ENCODE results near the gene RASGRP1.
"Not testable (repeated sequence)": the region's sequence is repeated elsewhere in the genome, so short reads cannot be mapped to it uniquely, and the experiment has no call there.

The RASGRP1 gene

GRCh38 chr15:38564557-38565286, at the start of gene RASGRP1:
Gene RASGRP1 (minus strand): TSS chr15:38564814. CDS start chr15:38564628, 186 bp downstream.
- DNase-seq: peak in 1 of 2 experiments; percentile 21

GRCh38 chr15:38613085-38613484, 48.5 kb upstream of the RASGRP1 start:
- DNase-seq: no peak

- DNase-seq: no peak
Measured at GRCh38 chr15:38612159-38612863, 47.7 kb upstream of the RASGRP1 start.

- no peak for DNase-seq
Measured at GRCh38 chr15:38611228-38611627, 46.6 kb upstream of the RASGRP1 start.

DNA sequence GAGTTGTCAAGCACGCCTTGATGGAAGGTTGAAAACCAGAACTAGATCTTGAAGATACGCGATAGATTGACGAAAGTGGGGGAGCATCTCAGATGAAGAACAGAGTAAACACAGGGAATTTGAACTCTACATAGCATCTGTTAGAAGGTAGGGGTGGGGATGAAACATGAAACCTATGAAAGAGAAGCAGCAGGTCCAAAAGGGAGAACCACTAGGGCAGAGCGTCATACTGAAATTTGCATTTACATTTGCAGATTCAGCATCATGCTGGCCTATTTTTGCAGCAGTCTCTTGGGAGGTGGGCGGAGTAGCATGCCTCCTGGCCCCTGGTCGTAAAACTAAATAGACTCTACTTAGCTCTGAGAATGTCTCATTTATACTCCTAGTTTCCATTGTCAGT, 46.1 kb upstream of the RASGRP1 start:
- DNase-seq: no peak

DNA sequence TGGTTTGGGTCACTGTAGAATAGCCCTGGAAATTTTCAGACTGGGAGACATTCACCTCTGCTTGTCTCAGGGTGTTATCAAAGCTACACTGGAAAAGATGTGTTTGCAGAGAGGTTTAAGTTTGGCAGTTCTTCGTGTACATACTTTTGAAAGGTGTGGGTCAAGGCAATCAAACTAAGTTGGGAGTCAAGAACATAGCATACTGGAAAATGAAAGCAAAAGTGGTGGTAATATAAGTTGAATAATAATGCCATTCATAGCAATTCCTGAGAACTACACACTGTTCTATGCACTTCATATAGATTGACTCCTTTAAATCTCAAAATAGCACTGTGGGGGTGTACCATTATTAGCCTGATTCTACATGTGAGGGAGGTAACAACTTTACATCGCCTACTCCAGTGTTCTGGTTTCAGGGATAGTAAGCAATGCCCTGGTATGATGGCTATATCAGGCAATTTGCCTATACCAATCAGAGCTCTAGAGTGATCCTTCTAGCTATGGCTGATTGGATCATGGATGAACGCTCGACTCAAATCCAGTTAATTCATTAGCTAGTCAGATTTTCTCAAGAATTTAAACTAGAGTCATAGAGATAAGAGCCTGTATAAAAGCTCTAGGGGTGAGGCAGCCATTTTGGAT, 44.6 kb upstream of the RASGRP1 start:
- DNase-seq: no peak

- DNase-seq: no peak
Measured at GRCh38 chr15:38608682-38609081, 44.1 kb upstream of the RASGRP1 start.

GRCh38 chr15:38605744-38606143, 41.1 kb upstream of the RASGRP1 start:
- no peak for DNase-seq

DNA sequence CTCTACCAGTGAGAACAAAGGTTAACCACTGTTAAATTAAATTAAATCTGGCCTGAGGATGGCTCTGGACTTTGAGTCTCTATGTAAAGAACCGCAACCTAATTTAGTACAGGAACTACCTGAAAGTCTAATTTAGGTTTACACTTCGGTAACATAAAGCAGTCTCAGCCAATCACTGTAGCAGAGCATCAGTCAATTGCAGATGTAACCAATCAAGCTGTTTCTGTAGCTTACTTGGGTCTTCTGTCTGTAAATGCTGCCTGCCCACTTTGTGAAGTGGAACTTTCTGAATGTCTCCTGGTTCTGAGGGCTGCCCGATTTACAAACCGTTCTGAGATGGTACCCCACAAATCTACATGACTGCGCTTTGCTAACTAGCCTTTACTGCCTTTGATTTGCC, 39.1 kb upstream of the RASGRP1 start:
- no peak for DNase-seq

DNA sequence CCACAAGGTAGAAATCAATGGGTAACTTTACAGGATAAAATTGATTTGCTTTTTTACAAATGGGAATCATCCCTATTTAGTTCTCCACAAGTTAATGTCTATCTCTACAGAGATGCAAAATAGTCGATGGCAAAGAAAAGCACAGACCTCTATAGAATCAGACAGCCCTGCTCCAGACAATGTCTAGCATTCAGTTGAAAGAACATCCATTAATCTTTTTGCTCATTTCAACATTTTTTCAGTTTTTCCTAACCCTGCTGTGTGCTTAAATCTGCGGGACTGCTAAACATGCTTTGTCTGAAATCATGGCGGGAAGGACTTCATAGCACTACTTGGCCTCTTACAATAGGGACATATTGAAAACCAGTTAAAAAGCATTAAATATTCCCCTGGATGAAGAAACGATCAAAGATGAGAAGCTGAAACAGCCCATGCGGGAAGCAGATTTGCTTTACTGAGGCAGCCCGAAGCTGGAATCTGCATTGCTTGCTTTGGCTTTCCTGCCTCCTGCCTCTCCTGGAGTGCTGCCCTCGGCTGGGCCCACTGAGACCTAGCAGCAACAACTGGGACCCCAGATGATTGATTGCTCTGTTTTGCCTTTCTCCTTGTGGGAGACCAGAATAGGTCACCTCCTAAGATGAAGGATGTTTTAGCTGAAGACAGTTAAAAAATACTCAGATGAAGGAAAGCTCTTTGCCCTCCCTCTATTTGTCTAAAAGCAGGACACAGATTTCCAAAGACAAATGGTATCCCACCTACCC, 38.5 kb upstream of the RASGRP1 start:
- no peak for DNase-seq

- DNase-seq: no peak
Measured at GRCh38 chr15:38600236-38600635, 35.6 kb upstream of the RASGRP1 start.

DNA sequence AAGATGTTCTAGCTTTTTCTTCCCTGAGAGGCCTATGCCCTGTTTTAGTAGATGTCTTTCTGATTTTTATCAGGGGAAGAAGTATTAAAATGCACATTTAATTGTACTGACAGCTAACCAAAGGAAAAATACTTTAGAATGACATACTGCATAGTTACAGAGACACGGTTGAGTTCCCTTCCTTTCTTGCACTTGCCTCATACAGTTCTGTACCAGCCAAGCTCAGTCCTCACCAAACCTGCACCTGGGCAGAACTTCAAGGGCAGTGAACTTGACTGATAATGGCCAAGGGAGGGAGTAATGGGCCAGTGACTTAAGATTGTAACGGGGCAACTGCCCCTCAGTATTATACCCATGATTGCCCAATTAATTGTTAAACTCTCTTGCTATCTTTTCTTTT, 34.1 kb upstream of the RASGRP1 start:
- no peak for DNase-seq

GRCh38 chr15:38597219-38597800, 32.7 kb upstream of the RASGRP1 start:
- no peak for DNase-seq

DNA sequence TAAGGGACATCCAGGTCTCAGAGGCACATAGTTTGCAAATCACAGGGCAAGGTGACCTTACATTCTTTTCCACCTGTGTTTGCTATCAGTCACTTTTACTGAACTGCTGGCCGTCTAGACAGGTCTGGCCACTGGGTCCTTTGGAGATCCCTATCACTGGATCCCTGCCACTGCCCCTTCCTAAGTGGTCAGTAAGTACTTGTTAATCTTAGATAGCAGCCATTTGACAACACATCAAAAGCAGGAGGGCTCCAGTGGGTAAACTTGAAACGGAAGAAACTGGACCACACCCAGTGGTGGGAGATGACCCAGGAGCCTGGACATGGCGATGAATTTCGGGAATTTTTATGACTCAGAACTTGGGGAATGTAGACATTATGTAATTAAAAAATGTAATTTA, 28.9 kb upstream of the RASGRP1 start:
- DNase-seq: no peak

- DNase-seq: no peak
Measured at GRCh38 chr15:38589502-38589901, 24.9 kb upstream of the RASGRP1 start.

DNA sequence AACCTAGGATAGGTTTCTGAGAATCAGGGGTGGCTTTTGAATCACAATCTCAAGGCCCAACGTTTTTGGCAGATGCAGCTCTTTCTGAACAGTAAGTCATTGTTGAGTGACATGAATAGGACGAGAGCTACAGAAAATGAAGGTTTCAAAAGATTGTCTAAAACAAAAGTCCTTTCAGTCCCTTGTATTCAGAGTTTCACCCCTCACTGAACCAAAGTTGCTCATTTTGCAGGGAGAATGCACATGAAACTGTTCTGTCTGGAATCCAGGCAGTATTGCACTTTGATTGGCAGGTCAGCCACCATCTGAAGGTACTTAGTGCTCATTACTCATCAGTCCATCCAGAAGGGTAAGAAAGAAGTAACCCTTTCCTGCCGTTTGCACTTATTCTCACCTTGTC, 24.1 kb upstream of the RASGRP1 start:
- no peak for DNase-seq

DNA sequence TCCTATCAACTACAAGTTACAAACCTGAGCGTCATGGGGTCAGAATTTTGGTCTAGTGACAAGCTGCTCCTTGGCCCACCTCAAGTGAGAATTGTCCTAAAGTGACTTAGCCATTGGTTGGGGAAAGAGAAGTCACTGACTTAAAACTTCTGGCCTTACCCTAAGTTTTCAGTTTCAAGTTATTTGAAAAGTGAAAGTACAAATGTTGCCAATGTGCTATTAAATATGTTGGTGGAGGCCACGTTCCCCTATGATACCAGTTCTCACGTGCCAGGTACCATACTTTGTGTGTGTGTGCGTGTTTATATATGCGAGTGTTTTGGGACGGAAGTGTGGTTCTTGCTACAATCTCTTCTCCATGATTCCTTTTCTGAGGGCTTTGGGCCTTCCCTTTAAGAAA, 22.6 kb upstream of the RASGRP1 start:
- no peak for DNase-seq

GRCh38 chr15:38586005-38586404, 21.4 kb upstream of the RASGRP1 start:
- DNase-seq: not testable (repeated sequence)

GRCh38 chr15:38578626-38579025, 14.0 kb upstream of the RASGRP1 start:
- no peak for DNase-seq

DNA sequence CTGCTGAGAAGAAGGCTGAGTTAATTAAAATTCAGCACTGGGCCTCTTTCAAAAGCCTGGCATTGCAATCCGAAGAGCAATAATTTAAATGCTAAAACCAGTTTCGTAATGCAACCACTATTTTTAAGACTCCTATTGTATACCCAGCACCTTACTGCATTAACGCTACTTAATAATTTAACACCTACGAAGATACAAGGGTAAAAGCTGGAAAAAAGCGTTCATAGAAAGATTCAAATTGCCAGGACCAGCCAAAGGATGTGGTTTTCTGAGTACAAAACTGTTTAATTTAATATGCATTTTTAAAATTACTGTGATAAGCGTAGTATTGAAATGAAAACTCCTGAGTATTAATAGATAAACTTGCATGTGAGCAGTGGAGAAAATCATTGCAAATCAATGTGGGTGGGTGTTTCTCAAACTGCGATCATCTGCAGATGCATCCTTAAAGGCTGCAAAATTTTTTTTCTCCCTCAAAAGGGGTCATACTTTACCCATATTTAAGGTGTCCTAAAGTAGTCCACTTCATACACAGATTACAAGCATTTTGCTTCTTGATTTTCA, 12.9 kb upstream of the RASGRP1 start:
- DNase-seq: no peak

GRCh38 chr15:38576837-38577236, 12.2 kb upstream of the RASGRP1 start:
- DNase-seq: no peak

DNA sequence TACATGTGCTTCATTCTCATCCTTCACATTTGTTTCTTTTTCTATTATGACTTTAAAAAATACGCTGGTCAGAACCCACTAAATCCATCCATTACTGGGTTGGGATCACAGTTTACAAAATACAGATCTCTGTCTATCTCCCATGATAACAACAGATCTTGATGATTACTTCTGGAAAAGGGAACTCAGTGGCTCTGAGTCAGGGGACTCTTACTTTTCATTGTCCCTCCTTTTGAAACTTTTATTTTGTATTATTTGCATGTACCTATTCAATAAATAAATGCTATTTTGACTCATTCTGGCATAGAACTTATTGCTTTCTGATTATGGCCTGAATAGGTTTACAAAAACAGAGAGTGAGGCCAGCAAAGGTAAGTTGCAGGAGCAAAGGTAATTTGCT, 11.6 kb upstream of the RASGRP1 start:
- no peak for DNase-seq

DNA sequence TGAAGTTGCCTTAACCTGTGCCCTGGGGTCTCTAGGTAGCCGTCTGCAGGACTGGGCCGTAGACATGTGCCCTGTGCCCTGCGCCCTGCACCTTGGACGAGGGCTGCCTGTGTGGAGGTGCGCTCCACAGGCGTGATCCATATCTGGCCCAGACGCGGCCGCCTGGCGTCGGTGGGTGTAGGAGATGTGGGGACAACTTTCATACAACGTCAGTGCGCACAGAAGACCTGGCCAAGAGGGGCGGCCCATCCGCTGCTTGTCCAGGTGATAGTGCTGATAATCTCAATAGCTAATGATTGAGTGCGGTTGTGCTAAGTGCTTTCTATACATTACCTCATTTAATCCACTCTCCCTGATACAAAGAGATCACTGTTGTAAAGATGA, 665 bp upstream of the RASGRP1 start:
- no peak for DNase-seq
